Lung microvascular endothelial cell (primary cell): ENCODE measurements around the gene EED. TPM values are rescaled to one million over a fixed set of nuclear protein-coding genes. Genes with fewer than 3 reads are reported as not detected.
"Not testable (repeated sequence)": the region's sequence is repeated elsewhere in the genome, so short reads cannot be mapped to it uniquely, and the experiment has no call there.

ENCODE experiments used
- DNase-seq, 2 donors: peaks; one replicate each; pipeline versions ENCODE4 v3.0.0 to v3.0.0-alpha.2; 2010; ENCODE audit warnings: low read depth in 2 of 2
- total RNA-seq: library from RNA; depleted of rRNA; stranded (reverse); fragments of >200 nt; gene quantifications from 2 replicates; pipeline ENCODE4 v1.2.1, GENCODE V29; 2014

EED gene
- total RNA-seq, 1 donor from 2014 or later: 13.5 TPM

DNA sequence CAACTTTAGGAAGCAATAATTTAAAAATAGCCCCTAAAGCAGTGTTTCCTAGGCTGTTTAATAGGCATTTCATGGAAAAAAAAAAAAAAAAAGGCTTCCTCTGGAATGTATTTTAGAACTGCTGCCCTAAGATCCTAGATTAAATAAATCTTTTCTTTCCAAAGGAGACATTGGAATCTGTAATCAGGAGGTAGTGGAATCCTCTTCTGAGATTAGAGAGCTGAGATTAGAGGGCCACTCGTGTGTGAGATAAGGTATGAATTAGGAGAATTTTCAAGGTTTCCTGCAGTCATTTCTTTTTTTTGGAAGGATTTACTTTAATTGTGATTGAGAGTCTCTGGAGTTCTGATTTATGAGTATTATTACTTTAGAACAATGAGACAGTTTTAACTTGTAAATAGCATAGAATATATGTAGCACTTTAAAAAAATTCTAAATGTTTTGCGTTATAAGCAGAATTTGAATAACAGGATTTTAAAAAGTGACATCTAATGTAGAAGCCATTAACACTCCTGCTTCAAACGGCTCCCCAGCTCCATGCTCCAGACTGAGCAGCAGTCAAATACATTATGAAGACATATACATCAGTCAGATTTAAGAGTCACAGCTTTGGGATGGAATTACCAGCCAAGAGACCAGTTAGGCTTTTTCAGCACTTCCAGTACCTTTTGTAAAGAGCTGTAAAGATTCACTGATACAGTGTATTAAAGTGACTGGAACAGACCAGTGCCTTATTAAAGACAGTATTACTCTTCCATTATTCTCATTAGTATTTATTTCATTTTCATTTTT is 5.0 kb downstream of the EED start:
- no peak for DNase-seq

DNA sequence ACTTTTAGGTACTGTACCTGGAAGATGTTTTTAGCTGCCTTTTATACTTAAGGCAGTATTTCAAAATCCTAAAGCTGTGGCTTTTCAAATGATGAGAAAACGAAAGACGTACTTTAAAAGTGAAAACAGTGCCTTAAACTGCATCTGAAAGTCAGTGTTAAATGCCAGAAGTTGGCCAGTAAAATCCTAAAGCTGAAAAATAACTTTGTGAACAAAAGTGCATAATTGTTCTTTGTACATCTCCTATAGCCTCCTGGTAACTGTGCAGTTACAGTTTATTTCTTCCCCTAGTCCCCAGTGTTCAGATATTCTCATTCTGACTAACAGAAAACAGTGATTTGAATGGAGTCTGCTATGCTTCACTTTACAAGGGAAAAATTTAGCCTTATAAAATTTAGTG is 6.8 kb downstream of the EED start:
- no peak for DNase-seq

DNA sequence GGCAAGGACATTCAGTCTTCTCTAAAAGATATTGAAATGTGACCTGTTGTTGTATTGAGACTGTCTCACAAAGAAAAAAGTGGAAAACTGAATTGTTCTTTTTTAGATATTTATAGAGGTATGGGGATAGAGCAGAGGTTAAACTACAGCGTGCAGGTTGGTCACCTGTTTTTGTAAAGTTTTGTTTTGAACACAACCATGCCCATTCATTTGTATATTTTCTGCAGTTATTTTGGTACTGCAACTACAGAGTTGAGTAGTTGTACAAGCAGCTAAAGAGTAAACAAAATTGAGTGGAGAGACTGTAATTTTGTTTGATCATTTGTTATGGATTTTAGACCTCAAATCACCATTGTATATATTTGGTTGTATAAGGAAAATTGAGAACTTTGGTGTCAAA is 11.3 kb downstream of the EED start:
- DNase-seq: no peak

DNA sequence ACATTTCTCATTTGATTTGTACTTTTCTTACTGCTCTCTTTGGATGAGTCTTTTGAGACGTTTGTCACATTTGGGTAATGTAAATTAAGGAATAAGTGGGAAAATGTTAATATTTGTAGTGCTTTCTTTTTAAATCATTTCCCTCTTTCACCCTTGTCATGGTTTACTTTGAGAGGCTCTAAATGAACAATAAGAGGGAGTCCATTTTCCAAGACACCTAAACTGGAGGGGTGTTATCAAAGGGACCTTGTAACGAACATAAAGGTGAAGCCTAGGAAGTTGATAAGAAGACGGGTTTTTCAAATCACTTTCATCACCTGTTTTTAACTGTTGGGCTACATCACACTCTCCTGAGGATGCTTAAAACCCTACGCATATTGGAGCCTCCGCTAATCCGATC is 12.1 kb downstream of the EED start:
- no peak for DNase-seq

DNA sequence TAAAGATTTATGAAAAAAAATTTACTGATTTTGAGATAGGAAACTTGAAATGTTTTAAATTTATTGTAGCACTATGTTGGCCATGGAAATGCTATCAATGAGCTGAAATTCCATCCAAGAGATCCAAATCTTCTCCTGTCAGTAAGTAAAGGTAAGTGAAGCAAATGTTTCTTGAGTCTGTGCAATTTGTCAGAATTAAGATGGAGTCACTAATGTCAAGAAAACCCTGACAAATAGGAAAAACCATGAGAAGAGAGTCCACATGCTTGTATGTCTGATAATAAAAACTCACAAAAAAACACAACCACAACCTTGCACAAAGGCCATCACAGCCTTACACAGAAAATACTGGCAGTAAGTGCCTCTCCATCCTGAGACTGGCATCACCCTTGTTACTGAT is 12.9 kb downstream of the EED start:
- DNase-seq: no peak

DNA sequence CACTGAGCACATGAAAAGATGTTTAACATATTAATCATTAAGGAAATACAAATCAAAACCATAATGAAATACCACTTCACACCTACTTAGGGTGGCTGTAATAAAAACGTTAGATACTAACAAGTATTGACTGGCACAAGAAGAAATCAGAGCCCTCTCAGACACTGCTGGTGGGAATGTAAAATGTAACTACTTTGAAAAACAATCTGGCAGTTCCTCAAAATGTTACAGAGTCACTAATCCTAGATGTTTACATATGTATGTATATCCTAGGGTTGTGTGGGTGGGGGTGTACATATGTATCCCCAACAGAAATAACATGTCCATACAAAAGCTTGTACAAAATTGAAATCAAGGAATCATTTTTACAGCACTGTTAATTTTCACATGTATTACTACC is 15.2 kb downstream of the EED start:
- no peak for DNase-seq

DNA sequence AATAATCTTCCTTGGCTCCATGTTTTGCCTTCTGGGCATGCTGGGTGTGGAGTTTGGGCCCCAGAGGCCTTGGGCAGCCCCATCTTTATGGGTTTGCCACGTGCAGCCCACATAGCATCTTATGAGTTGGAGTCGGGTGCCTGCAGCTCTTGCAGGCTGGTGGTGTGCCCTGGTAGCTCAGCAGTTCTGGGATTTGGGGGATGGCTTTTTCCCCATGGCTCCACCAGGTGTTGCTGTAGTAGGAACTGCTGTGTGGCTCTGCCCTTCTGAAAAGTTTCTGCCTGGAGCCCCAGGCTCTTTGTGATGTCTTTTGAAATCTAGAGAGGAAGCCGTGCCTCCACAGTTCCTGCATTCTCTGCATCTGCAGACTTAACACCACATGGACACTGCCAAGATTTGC is 16.8 kb downstream of the EED start:
- no peak for DNase-seq

DNA sequence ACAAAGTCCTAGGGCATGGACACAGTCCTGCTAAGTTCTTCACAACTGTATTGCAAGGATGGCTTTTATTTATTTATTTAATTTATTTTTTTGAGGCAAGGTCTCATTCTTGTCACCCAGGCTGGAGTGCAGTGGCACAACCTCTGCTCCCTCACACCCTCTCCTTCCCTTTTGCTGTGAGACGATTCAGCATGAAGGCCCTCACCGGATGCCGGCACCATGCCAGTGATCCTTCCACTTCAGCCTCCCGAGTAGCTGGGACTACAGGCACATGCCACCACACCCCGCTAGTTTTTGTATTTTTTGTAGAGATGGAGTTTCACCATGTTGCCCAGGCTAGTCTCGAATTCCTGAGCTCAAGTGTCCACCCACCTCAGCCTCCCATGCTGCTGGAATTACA is 17.8 kb downstream of the EED start:
- DNase-seq: no peak

DNA sequence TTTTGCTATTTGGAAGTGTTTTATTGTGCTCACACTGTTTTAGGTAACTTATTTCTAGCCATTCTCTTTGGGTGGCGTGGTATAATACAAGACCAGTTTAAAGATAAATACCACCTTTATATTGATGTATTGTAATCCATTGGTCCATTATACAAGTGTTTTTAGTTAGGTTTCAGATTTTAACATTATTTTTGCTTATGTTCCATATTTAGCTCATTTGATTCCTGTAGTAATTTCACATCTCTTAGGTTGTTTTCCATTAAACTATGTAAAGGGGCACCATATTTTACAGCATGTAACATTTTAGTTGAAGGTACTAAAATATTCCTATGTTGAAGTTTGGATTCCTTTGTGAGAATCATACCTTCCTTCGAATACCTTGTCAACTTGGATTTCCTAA is 20.1 kb downstream of the EED start:
- no peak for DNase-seq

DNA sequence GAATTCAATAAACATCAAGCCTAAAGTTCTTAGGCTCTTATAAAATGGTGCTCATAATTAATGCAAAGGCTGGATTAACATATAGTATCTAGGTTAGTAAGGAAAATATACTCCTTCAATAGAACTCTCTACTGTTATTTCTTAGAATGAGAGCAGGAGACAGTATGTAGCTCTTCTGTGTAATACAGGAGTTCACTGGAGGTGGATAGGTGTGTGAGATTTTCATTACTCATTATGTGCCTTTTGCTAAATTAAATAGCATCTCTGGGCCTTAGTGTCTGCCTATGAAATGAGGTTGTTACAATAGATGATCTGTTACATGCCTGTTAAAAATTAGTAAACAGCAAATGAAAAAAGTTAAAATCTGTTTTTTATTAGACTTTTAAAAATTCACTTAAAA is 20.6 kb downstream of the EED start:
- no peak for DNase-seq

DNA sequence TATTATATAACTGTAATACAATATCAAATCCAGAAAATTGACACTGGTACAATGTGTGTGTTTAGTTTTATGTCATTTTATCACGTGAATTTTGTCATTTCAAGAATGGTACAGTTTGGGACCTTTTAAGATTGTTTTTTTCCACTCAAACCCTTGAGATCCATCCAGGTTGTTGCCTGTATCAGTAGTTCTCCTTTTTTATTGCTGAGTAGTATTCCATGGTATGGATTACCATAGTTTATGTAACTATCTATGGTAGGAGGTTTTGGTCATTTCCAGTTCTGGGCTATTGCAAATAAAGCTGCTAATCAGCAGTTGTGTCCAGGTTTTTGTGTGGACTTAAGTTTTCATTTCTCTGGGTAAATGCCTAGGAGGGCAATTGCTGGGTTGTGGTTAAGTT is 25.1 kb downstream of the EED start:
- no peak for DNase-seq

DNA sequence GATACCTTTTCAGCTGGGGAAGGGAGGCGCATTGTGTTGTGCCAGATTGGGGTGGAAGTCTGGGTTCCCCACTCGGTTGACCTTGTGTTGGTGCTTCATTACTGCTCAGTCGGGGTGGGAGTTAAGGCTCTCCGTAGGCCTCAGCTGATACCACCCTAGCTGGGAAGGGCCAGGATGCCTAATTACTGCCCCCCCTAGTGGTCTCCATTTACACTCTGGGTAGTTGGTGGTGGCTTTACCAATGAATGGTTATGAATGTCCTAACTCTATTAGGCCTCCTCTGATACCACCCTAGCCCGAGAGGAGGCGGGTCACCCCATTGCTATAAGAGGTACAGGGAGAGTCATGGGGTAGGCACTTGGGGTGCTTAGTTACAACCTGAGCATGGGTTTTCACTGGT is 29.9 kb downstream of the EED start:
- DNase-seq: peak in 1 of 2 donors; percentile 4

DNA sequence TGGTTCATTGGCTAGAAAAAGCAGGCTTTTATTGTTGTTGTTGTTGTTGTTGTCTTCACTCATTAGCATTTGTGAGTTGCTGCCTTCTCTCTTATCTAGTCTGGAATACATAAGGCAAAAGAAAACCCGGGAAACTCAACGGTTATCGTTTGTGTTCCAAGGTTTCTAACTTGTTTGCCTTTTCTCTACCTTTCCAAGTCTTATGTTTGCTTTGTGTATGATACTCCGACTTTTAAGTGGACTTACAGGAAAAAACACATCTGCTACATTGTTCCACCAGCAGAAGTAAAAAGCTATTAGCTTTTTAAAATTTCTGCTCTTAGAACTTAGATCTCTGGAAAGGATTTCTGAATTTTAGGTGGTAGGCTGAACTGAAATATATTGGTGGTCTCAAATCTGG is 30.4 kb downstream of the EED start:
- no peak for DNase-seq

DNA sequence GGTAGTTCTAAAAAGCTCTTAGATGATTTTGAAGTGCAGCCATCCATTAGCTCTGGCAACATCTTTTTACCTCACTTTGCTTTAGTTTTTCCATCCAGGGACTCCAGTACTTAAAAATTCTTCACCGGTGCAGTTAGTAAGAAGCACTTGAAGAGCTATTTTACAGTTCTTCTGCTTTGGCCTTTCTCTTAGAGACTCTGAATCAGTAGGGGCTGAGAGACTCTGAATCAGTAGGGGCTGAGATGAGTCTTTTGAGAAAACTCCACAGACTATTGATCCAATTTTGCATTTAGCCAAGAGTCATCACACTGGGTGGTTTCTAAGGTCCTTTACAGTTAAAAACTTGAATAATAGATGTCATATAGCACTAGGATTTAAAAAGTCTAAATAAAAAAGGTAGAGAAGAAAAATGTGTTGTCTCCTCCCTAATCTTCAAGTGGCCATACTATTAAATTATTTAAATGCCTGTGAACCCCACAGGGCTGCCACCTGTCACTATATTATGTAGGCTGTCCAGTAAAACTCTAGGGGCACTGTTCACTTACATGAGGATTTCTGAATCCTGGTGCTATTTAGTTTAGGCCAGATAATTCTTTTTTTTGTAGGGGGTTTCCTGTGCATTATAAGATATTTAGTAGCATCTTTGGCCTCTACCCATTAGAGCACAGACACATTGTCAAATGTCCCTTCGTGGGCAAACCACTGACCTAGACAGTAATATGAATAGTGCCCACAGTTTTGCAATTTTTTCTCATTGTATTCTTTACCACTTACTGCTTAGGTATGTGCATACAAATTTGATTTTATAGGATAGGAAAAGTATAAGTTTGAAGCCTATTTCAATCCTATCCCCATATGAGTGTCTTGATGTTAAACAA is 31.2 kb downstream of the EED start:
- no peak for DNase-seq

DNA sequence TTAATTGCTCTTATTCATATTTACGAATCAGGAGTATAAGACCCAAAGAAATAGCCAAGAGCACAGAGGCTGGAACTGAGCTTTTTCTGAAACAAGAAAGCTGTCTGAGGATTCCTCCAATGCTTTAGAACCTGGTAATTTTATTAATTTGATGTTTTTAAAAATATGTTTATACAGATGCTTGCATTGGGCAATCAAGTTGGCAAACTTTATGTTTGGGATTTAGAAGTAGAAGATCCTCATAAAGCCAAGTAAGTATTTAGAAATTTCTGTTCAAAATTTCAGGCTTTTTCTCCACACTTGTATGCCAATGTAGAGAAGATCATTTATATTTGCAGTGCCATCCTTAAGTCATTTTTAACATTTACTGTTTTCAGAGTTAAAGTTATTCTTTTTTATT is 33.2 kb downstream of the EED start:
- DNase-seq: no peak

DNA sequence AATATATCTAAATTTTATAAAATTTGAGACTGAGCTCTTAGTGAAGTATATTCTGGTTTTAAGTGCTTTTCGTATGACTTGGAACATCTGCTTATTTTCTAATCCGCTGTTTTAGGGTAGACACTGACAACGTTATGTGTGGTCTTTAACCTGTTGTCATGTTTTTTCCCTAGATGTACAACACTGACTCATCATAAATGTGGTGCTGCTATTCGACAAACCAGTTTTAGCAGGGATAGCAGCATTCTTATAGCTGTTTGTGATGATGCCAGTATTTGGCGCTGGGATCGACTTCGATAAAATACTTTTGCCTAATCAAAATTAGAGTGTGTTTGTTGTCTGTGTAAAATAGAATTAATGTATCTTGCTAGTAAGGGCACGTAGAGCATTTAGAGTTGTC is 33.7 kb downstream of the EED start:
- DNase-seq: no peak

DNA sequence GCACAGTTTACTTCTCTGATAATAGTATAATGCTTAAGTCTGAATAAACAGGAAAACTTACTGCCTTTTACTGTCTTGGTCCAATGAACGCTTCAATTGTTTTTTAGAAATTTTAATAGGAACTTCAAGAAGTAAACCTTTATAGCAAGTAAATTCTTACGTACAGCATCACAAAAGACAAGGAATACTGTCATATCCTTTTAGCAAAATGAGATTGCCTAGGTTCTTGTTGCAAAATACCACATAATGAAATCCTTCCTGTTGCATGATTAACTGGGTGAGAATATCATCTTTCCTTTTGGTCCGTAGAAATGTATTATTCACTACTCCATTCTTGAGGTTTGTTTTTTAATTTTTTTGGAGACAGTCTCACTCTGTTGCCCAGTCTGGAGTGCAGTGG is 35.2 kb downstream of the EED start:
- DNase-seq: no peak

DNA sequence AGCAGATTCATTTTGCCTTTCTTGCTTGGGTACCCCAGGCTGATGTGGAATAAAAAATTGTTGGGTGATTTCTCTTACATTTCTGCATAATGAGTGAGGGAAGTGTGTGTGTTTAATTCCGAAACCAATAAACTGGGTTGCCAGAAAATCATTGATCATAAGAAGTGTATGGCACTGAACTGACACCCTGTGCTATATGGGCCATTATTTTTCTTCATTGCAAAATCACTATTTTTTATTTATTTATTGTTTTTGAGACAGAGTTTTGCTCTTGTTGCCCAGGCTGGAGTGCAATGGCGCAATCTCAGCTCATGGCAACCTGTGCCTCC is 42.9 kb downstream of the EED start:
- no peak for DNase-seq

DNA sequence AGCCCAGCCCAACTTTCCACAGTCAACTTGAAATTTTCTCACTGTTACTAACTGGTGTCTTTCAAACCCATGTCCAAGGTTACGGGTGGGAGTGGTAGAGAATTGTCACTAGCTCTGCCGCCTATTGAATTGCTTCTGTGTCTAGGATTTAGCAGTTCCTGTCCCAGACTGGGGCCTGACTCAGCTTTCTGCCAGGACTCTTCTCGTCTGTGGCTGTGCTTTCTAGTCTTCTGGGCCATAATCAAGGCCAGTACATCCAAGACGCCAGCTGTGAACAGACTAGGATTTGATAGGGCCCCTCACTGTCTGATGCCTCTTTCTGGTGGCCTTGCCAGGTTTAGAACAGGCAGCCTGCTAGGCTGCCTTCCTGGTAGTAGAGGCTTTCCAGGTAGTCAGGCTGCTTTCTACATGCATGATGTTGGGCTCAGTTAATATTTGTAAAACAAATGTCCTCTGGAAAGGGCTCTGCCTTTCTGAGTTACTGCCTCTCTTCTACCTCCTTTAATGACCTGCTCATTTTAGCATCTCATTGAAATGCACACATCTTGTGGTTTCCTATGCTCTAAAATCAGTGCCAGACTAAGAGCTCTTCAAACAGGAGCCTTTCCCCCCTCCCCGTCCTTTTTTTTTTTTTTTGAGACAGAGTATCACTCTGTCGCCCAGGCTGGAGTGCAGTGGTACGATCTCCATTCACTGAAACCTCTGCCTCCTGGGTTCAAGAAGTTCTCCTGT is 44.4 kb downstream of the EED start:
- no peak for DNase-seq

DNA sequence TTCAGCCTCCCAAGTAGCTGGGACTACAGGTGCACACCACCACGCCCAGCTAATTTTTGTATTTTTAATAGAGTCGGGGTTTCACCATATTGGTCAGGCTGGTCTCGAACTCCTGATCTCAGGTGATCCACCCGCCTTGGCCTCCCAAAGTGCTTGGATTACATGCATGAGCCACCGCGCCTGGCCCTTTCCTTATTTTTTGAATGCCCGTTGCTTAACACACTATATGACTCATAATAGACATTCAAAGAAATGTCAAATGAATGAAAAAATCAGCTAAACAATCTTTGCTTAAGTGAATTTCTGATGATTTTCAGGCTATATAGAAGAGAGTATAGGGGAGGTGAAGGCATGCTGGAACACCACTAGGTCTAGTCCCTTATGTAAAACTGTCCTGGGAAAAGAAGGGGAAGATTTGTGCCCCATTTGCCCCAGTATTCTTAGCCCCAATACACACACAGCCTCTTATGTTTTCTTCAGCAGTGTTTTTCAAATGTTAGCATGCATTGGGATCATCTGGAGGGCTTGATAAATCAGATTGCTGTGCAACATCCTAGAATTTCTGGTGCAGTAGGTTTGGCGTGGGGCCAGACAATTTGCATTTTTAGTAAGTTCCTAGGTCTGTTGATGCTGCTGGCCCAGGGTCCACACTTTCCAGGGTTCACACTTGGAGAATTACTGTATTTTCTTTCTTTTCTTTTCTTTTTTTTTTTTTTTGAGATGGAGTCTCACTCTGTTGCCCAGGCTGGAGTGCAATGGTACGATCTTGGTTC is 45.1 kb downstream of the EED start:
- not testable (repeated sequence) for DNase-seq

DNA sequence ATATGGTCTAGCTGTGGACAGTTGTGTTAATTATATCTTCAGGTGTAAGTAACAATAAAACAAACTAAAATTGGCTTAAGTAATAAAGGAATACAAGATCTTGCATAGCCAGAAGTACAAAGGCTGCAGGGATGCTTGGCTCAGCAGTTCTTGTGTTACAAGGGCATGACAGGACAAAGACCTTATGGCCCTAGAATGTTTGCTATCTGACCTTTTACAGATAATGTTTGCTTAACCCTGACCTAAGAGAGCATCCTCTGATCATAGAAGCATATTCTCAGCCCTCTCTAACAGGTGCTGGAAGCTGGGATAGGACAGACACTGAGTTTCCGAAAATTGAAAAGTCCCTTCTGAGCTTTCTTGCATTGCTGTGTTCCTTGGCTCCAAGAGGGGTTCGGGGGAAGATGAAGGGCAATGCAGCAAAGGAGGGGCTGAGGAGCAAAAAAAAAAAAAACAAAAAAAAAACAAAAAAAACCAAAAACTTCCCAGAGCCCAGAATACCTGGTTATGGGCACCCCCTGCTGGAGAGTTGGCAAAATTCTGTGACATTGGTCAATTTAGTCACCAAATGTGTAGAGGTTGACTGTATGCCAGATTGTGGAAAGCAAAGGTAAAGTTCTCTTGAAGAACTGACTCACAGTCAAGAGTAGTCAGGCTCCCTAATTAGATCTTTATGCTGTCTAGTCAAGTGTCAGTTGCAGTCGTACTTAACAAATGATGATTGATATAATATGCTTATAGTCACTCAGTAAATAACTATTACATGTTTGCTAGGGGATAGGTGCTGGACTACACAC is 47.1 kb downstream of the EED start:
- DNase-seq: peak; percentile 52 to 69
